HL-60 (cell line): ENCODE data around the gene SOX1.

Experiments used
- DNase-seq, 2 experiments: peaks; one replicate each; pipeline ENCODE4 v3.0.0-alpha.2; 2010 to 2020; ENCODE audit warnings: low read depth in 1 of 2, low spot score in 1 of 2
- H3K27ac ChIP-seq: fragments of 250-450 bp; sonication (Bioruptor Pico); replicated peaks from 2 replicates; pipeline ENCODE4 v1.5.1; 2020; ENCODE audit warnings: mild to moderate bottlenecking, moderate library complexity
- H3K27me3 ChIP-seq: fragments of 250-450 bp; sonication (Bioruptor Pico); 2 replicates; pipeline ENCODE4 v1.5.1; 2021; ENCODE audit warnings: mild to moderate bottlenecking, moderate library complexity; ENCODE audit not compliant: insufficient read depth, poor library complexity, severe bottlenecking
- H3K4me3 ChIP-seq: replicated peaks from 2 replicates; pipeline ENCODE4 v1.5.1; 2011; ENCODE audit warnings: mild to moderate bottlenecking, control low read depth, low read length; ENCODE audit not compliant: insufficient read depth
- GABPA ChIP-seq: IDR thresholded peaks from 2 replicates; pipeline ENCODE4 v1.6.1; 2012; ENCODE audit warnings: low read depth
- POLR2AphosphoS5 ChIP-seq: IDR thresholded peaks from 2 replicates; pipeline ENCODE4 v1.6.1; 2012; ENCODE audit warnings: low read depth
- SPI1 ChIP-seq: IDR thresholded peaks from 2 replicates; pipeline ENCODE4 v1.6.1; 2012; ENCODE audit warnings: low read depth, mild to moderate bottlenecking, borderline replicate concordance
- TF ChIP-seq, protein P1 (sequence below): IDR thresholded peaks from one replicate; pipeline ENCODE4 v1.5.1; 2011; ENCODE audit warnings: low read length, control low read depth, inconsistent platforms; ENCODE audit not compliant: insufficient read depth
- TF ChIP-seq, protein P2 (sequence below): IDR thresholded peaks from 2 replicates; pipeline ENCODE4 v1.6.1; 2012; ENCODE audit warnings: low read depth; ENCODE audit not compliant: insufficient replicate concordance

The SOX1 gene

DNA sequence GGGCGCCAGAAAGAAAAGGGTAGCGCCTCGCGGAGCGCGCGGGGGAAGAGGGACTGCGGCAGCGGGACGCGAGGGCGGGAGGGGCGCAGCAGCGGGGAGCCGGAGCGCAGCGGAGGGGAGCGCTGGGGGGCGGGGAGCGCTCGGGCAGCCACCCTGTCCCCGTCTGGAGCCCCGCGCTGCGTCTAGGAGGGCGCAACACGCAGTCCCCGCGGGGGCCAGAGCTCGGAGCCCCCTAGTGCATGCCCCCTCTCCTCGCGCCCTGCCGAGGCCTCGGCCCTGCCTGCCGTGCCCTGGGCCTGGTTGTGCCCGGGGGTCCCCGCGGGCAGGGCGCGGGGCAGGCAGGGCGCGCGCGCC lies 37.9 kb downstream of the SOX1 start:
- Histone ChIP-seq H3K4me3 (no peak overlapping the region), H3K27ac (no peak overlapping the region), H3K27me3 (peaks cover 47% of the 10 kb centered on the region)
- no peak for DNase-seq
- TF ChIP-seq, protein P1, sequence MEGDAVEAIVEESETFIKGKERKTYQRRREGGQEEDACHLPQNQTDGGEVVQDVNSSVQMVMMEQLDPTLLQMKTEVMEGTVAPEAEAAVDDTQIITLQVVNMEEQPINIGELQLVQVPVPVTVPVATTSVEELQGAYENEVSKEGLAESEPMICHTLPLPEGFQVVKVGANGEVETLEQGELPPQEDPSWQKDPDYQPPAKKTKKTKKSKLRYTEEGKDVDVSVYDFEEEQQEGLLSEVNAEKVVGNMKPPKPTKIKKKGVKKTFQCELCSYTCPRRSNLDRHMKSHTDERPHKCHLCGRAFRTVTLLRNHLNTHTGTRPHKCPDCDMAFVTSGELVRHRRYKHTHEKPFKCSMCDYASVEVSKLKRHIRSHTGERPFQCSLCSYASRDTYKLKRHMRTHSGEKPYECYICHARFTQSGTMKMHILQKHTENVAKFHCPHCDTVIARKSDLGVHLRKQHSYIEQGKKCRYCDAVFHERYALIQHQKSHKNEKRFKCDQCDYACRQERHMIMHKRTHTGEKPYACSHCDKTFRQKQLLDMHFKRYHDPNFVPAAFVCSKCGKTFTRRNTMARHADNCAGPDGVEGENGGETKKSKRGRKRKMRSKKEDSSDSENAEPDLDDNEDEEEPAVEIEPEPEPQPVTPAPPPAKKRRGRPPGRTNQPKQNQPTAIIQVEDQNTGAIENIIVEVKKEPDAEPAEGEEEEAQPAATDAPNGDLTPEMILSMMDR, result no peak
- no peak for TF ChIP-seq GABPA
- TF ChIP-seq SPI1, result no peak
- no peak for TF ChIP-seq POLR2AphosphoS5
- TF ChIP-seq, protein P2, sequence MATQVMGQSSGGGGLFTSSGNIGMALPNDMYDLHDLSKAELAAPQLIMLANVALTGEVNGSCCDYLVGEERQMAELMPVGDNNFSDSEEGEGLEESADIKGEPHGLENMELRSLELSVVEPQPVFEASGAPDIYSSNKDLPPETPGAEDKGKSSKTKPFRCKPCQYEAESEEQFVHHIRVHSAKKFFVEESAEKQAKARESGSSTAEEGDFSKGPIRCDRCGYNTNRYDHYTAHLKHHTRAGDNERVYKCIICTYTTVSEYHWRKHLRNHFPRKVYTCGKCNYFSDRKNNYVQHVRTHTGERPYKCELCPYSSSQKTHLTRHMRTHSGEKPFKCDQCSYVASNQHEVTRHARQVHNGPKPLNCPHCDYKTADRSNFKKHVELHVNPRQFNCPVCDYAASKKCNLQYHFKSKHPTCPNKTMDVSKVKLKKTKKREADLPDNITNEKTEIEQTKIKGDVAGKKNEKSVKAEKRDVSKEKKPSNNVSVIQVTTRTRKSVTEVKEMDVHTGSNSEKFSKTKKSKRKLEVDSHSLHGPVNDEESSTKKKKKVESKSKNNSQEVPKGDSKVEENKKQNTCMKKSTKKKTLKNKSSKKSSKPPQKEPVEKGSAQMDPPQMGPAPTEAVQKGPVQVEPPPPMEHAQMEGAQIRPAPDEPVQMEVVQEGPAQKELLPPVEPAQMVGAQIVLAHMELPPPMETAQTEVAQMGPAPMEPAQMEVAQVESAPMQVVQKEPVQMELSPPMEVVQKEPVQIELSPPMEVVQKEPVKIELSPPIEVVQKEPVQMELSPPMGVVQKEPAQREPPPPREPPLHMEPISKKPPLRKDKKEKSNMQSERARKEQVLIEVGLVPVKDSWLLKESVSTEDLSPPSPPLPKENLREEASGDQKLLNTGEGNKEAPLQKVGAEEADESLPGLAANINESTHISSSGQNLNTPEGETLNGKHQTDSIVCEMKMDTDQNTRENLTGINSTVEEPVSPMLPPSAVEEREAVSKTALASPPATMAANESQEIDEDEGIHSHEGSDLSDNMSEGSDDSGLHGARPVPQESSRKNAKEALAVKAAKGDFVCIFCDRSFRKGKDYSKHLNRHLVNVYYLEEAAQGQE, result no peak

DNA sequence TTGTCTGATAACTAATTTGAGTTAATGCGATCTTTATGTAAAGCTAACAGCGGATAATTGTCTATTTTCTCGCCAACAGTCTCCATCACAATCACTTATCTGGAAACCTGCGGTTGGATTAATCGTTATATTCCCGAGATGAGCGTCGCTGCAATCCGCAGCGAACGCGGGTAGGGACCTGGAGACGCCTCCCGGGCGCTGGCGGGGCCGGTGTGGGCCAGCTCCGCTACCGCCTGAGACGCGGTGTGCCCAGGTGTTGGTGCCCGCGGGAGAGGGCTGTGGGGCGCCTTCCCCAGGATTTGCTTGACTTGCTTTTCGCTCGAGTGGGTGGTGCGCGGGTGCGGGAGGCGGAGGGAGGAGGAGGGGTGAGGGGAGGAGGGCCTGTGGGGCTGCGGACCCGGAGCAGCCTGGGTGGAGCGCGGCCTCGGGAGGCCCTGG lies 38.3 kb downstream of the SOX1 start:
- Histone ChIP-seq H3K27ac (no peak overlapping the region), H3K27me3 (peaks cover 46% of the 10 kb centered on the region), H3K4me3 (no peak overlapping the region)
- TF ChIP-seq, protein P1, result no peak
- TF ChIP-seq GABPA, result no peak
- TF ChIP-seq, protein P2, result no peak
- no peak for TF ChIP-seq POLR2AphosphoS5
- TF ChIP-seq SPI1, result no peak
- DNase-seq, result no peak

GRCh38 chr13:112105892-112106291 lies 38.9 kb downstream of the SOX1 start:
- peaks cover 46% of the 10 kb centered on the region for H3K27me3 ChIP-seq
- TF ChIP-seq POLR2AphosphoS5 (no peak), SPI1 (no peak), GABPA (no peak)
- TF ChIP-seq, protein P1, result no peak
- TF ChIP-seq, protein P2, result no peak
- DNase-seq, result no peak

More at GRCh38 chr13:112105892-112106291, 38.9 kb downstream of the SOX1 start:
- Histone ChIP-seq H3K4me3 (no peak overlapping the region), H3K27ac (no peak overlapping the region)
